IPS DF 19.7 (cell line): ENCODE results near the gene CAPN12.

ENCODE experiments used
- DNase-seq: peaks from one replicate; pipeline ENCODE4 v3.0.0-alpha.2; 2013; ENCODE audit warnings: low read depth, low spot score

The CAPN12 gene

GRCh38 chr19:38710928-38711725 lies 33.1 kb downstream of the CAPN12 start:
- DNase-seq, result no peak

- DNase-seq, result no peak
Observed at GRCh38 chr19:38710416-38710702, 33.9 kb downstream of the CAPN12 start.

- DNase-seq, result no peak
Observed at GRCh38 chr19:38709671-38710415, 34.4 kb downstream of the CAPN12 start.

- DNase-seq, result no peak
Observed at GRCh38 chr19:38709119-38709518, 35.2 kb downstream of the CAPN12 start.

- DNase-seq, result no peak
Observed at GRCh38 chr19:38708413-38709024, 35.8 kb downstream of the CAPN12 start.

GRCh38 chr19:38707512-38708114 lies 36.7 kb downstream of the CAPN12 start:
- no peak for DNase-seq

GRCh38 chr19:38706792-38707511 lies 37.3 kb downstream of the CAPN12 start:
- no peak for DNase-seq

- DNase-seq, result no peak
Observed at GRCh38 chr19:38705197-38706019, 38.9 kb downstream of the CAPN12 start.

- no peak for DNase-seq
Observed at GRCh38 chr19:38704488-38705026, 39.7 kb downstream of the CAPN12 start.

- no peak for DNase-seq
Observed at GRCh38 chr19:38703509-38703908, 40.8 kb downstream of the CAPN12 start.

GRCh38 chr19:38702278-38702677 lies 42.0 kb downstream of the CAPN12 start:
- DNase-seq, result no peak

- DNase-seq, result no peak
Observed at GRCh38 chr19:38701455-38702063, 42.7 kb downstream of the CAPN12 start.

GRCh38 chr19:38700902-38701454 lies 43.3 kb downstream of the CAPN12 start:
- DNase-seq, result no peak

GRCh38 chr19:38700350-38700901 lies 43.8 kb downstream of the CAPN12 start:
- DNase-seq, result no peak

GRCh38 chr19:38699647-38700349 lies 44.5 kb downstream of the CAPN12 start:
- DNase-seq, result no peak

GRCh38 chr19:38699027-38699346 lies 45.3 kb downstream of the CAPN12 start:
- no peak for DNase-seq

- no peak for DNase-seq
Observed at GRCh38 chr19:38698225-38699026, 45.8 kb downstream of the CAPN12 start.

GRCh38 chr19:38697641-38698071 lies 46.6 kb downstream of the CAPN12 start:
- no peak for DNase-seq
